HG03066 (cell line): ENCODE data around the gene EPB41L3.
"Not testable (repeated sequence)": the region's sequence is repeated elsewhere in the genome, so short reads cannot be mapped to it uniquely, and the experiment has no call there.

Experiments
- ATAC-seq: cut with Tn5 transposase; IDR thresholded peaks from one replicate; pipeline ENCODE4 v1.9.1; 2021; ENCODE audit warnings: low read depth; ENCODE audit not compliant: unreplicated experiment

Gene EPB41L3

GRCh38 chr18:5543773-5544389 lies at the start of gene EPB41L3:
TSS of gene EPB41L3 (minus strand) at chr18:5543997. CDS start at chr18:5489183, 54,814 bp downstream.
- no peak for ATAC-seq

- ATAC-seq, result no peak
These were observed 44.7 kb upstream of the EPB41L3 start for GRCh38 chr18:5588529-5588928.

- ATAC-seq, result no peak
These were observed 41.9 kb upstream of the EPB41L3 start for GRCh38 chr18:5585653-5586052.

GRCh38 chr18:5584746-5585417 lies 41.1 kb upstream of the EPB41L3 start:
- no peak for ATAC-seq

GRCh38 chr18:5582849-5583681 lies 39.3 kb upstream of the EPB41L3 start:
- ATAC-seq, result no peak

- no peak for ATAC-seq
These were observed 38.3 kb upstream of the EPB41L3 start for GRCh38 chr18:5582076-5582475.

- no peak for ATAC-seq
These were observed 31.0 kb upstream of the EPB41L3 start for GRCh38 chr18:5574843-5575242.

- ATAC-seq, result no peak
These were observed 27.9 kb upstream of the EPB41L3 start for GRCh38 chr18:5571666-5572065.

GRCh38 chr18:5570613-5571012 lies 26.8 kb upstream of the EPB41L3 start:
- ATAC-seq, result not testable (repeated sequence)

- no peak for ATAC-seq
These were observed 24.6 kb upstream of the EPB41L3 start for GRCh38 chr18:5568416-5568815.

- ATAC-seq, result no peak
These were observed 15.1 kb upstream of the EPB41L3 start for GRCh38 chr18:5558851-5559250.

- no peak for ATAC-seq
These were observed 12.6 kb upstream of the EPB41L3 start for GRCh38 chr18:5556310-5556974.

- no peak for ATAC-seq
These were observed 10.8 kb upstream of the EPB41L3 start for GRCh38 chr18:5554629-5555028.

GRCh38 chr18:5546660-5547059 lies 2.9 kb upstream of the EPB41L3 start:
- ATAC-seq, result no peak

GRCh38 chr18:5543036-5543680 lies 639 bp downstream of the EPB41L3 start:
- ATAC-seq, result no peak

GRCh38 chr18:5542515-5543035 lies 1.2 kb downstream of the EPB41L3 start:
- ATAC-seq, result no peak

GRCh38 chr18:5541644-5542043 lies 2.2 kb downstream of the EPB41L3 start:
- no peak for ATAC-seq

GRCh38 chr18:5539391-5539790 lies 4.4 kb downstream of the EPB41L3 start:
- ATAC-seq, result no peak

- no peak for ATAC-seq
These were observed 5.3 kb downstream of the EPB41L3 start for GRCh38 chr18:5538544-5538943.

- no peak for ATAC-seq
These were observed 5.9 kb downstream of the EPB41L3 start for GRCh38 chr18:5537860-5538259.
